ENCODE data around the gene ANAPC2. TPM values are rescaled to one million over a fixed set of nuclear protein-coding genes. Genes with fewer than 3 reads are reported as not detected.

The ANAPC2 gene
- total and polyA plus RNA-seq, 4 experiments from 2014 or later: 3.2 to 125 (median 60.8) TPM

DNA sequence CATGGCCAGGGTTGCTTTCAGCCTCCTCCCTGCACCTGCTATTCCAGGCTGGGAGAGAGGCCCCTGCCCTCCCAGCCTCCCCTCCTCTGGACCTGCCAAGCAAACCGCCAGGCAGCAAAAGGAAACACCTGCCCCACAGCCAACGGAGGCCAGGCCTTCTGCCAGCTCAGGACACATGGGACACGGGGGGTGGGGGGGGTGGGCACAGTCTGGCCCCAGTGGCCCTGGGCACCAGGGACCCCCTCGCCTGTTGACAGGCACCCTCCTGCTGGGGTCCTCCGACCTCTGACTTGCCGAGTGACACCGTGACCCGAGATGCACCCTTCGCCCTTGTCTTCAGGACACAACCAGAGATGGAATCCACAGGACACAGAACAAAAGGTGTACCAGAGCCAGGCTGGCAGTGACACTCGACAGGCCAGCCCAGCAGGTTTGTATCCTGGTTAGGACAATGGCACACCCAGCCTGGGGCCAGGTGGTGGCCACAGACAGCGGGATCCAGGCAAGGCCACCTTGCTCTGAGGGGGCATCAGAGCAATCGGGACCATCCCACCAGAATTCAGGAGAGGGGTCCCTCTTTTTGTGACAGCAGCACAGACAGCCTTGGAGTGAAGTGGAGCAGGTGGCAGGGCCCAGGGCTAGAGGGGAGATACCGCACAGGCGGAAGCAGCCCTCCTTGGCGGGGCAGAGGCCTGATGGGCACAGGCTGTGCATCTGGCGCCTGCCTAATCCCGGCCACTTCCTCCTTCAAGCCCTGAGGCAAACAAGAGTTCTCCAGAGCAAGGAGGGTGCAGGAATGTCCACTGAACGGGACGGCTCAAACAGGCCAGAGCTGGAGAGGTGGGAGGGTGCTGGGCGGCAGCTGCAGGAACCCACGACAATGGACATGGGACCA lies 15.2 kb downstream of the ANAPC2 start:
- CTCF ChIA-PET (ENCODE audit: partially characterized antibody): no interaction called here
- H3K27me3 ChIP-seq (ENCODE audit: insufficient read depth, low read length): peaks cover 23% of the 10 kb centered on the region
- no peaks in the 10 kb centered on the region for H3K9me3 Mint-ChIP-seq
- no peaks in the 10 kb centered on the region for H3K4me1 ChIP-seq (ENCODE audit: insufficient read depth, low read length)
- H3K27ac Mint-ChIP-seq: peak overlapping the region in 1 of 7 donors; percentile 64
- H3K27ac ChIP-seq (ENCODE audit: low read depth, low read length): no peak overlapping the region
- H3K4me1 Mint-ChIP-seq: peaks cover 2 to 13% (median 8%) of the 10 kb centered on the region in 4 donors
- peaks cover 4 to 10% of the 10 kb centered on the region in 2 donors for H3K36me3 Mint-ChIP-seq
- no peaks in the 10 kb centered on the region for H3K36me3 ChIP-seq (ENCODE audit: insufficient read depth, low read length)
- DNase-seq: no peak
- no peaks in the 10 kb centered on the region for H3K9me3 ChIP-seq (ENCODE audit: control insufficient read depth in 1 of 2, low read length in 2 of 2)
- intact Hi-C loops (cut with micrococcal nuclease): no loop called here
- H3K4me3 Mint-ChIP-seq: no peak overlapping the region
- no peak overlapping the region for H3K4me3 ChIP-seq (ENCODE audit: low read length in 2 of 2)
- POLR2A ChIA-PET (ENCODE audit: partially characterized antibody): interaction anchor here (2.5 kb wide), 1 partner anchor 16 kb away, joined by 8 read pairs; the partner anchor contains the start of genes ANAPC2 and SSNA1
- H3K27me3 Mint-ChIP-seq: peaks cover 7% of the 10 kb centered on the region in 2 donors

GRCh38 chr9:137171149-137171900 lies 17.0 kb downstream of the ANAPC2 start:
- peaks cover 0 to 4% of the 10 kb centered on the region in 2 donors for H3K36me3 Mint-ChIP-seq
- no peaks in the 10 kb centered on the region for H3K9me3 ChIP-seq (ENCODE audit: control insufficient read depth in 1 of 2, low read length in 2 of 2)
- no peak for DNase-seq
- no peak overlapping the region for H3K27ac ChIP-seq (ENCODE audit: low read depth, low read length)
- H3K27me3 Mint-ChIP-seq: peaks cover 12% of the 10 kb centered on the region in 2 donors
- intact Hi-C loops (cut with micrococcal nuclease): no loop called here
- no peaks in the 10 kb centered on the region for H3K9me3 Mint-ChIP-seq
- no peak overlapping the region for H3K27ac Mint-ChIP-seq
- peaks cover 31% of the 10 kb centered on the region for H3K27me3 ChIP-seq (ENCODE audit: insufficient read depth, low read length)
- no peak overlapping the region for H3K4me3 ChIP-seq (ENCODE audit: low read length in 2 of 2)
- ChIA-PET CTCF (ENCODE audit: partially characterized antibody) (no interaction called here), POLR2A (ENCODE audit: partially characterized antibody) (interaction anchor here (0.6 to 0.7 kb wide), 2 partner anchors 14 to 42 kb away, joined by 3 read pairs; no protein-coding TSS in a partner anchor)
- no peaks in the 10 kb centered on the region for H3K36me3 ChIP-seq (ENCODE audit: insufficient read depth, low read length)
- H3K4me1 ChIP-seq (ENCODE audit: insufficient read depth, low read length): no peaks in the 10 kb centered on the region
- H3K4me3 Mint-ChIP-seq: no peak overlapping the region
- peaks cover 0 to 10% (median 7%) of the 10 kb centered on the region in 4 donors for H3K4me1 Mint-ChIP-seq

DNA sequence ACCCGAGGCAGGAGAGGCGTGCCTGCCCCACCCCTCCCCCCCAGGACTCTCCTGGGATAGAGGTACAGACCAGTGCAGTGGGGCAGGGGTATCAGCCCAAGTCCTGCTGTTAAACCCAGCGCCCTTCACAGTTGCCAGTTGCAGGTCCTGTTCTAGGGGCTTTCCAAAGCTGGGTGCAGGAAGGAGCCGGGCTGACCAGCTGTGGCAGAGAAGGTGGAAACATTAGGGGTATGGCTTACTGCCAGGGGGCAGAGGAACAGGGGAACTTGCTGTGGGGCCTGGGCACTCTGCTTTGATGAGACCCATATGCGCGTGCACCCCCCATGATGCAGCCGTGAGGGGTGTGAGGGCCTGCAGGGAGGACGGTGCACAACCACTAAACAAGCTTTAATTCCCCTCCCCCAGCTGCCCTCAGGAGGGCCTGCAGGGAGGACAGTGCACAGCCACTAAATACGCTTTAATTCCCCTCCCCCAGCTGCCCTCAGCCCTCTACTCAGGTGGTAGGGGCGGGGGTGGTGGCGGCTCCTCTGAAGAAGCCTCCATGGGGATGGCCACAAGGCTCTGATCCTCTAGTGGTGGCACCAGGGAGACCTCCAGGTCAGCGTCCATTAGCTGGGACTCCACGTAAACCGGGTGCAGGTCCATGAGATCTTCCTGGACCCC lies 17.7 kb downstream of the ANAPC2 start:
- H3K36me3 Mint-ChIP-seq: no peaks in the 10 kb centered on the region
- no peak overlapping the region for H3K27ac ChIP-seq (ENCODE audit: low read depth, low read length)
- peaks cover 12 to 13% of the 10 kb centered on the region in 2 donors for H3K27me3 Mint-ChIP-seq
- peaks cover 0 to 6% (median 3%) of the 10 kb centered on the region in 4 donors for H3K4me1 Mint-ChIP-seq
- no peak overlapping the region for H3K4me3 Mint-ChIP-seq
- no peaks in the 10 kb centered on the region for H3K4me1 ChIP-seq (ENCODE audit: insufficient read depth, low read length)
- no peak for DNase-seq
- ChIA-PET CTCF (ENCODE audit: partially characterized antibody) (no interaction called here), POLR2A (ENCODE audit: partially characterized antibody) (interaction anchor here (0.6 kb wide), 1 partner anchor 14 kb away, joined by 3 read pairs; no protein-coding TSS in a partner anchor)
- peaks cover 33% of the 10 kb centered on the region for H3K27me3 ChIP-seq (ENCODE audit: insufficient read depth, low read length)
- intact Hi-C loops (cut with micrococcal nuclease): no loop called here
- no peaks in the 10 kb centered on the region for H3K9me3 ChIP-seq (ENCODE audit: control insufficient read depth in 1 of 2, low read length in 2 of 2)
- no peak overlapping the region for H3K27ac Mint-ChIP-seq
- no peaks in the 10 kb centered on the region for H3K9me3 Mint-ChIP-seq
- no peak overlapping the region for H3K4me3 ChIP-seq (ENCODE audit: low read length in 2 of 2)
- no peaks in the 10 kb centered on the region for H3K36me3 ChIP-seq (ENCODE audit: insufficient read depth, low read length)

DNA sequence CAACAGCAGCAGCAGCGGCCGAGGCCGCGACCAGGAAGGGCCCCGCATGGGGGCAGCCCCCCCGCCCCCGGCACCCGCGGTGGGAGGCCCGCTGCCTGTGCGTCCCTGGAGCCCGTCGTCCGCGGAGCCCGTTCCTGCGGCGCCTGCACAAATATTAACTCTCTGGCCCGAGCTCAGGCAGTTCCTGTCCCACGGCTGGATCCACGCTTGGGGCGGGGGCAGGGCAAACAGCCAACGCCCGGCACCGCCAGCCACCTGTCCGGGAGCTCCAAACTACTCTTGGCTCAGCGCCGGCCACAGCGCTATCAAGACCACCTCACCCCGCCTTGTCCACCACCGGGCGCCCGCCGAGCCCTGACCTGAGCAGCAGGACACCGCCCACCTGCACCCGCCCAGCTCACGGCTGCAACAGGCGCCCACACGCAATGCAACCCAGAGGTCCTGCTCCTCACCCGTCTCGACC lies 18.4 kb downstream of the ANAPC2 start, which contains the start of gene LRRC26:
Gene LRRC26 (minus strand): TSS at position 156 of the 463 bp plus-strand sequence. CDS start 108 bp downstream, at position 48.
- no peak within 1 kb of the TSS for H3K27ac Mint-ChIP-seq
- H3K27me3 ChIP-seq (ENCODE audit: insufficient read depth, low read length): peaks cover 33% of the 10 kb centered on the region

GRCh38 chr9:137168904-137169856 lies 19.2 kb downstream of the ANAPC2 start:
- peak overlapping the region in 1 of 2 donors; percentile 14 for H3K4me3 ChIP-seq (ENCODE audit: low read length in 2 of 2)
- intact Hi-C loops (cut with micrococcal nuclease): no loop called here

More for the DNA sequence above, 18.4 kb downstream of the ANAPC2 start, which contains the start of gene LRRC26:
- POLR2A ChIA-PET (ENCODE audit: partially characterized antibody): no interaction called here
- no peaks in the 10 kb centered on the region for H3K9me3 Mint-ChIP-seq
- intact Hi-C loops (cut with micrococcal nuclease): no loop called here
- Histone ChIP-seq H3K36me3 (ENCODE audit: insufficient read depth, low read length) (no peaks in the 10 kb centered on the region), H3K27ac (ENCODE audit: low read depth, low read length) (no peak within 1 kb of the TSS), H3K4me3 (ENCODE audit: low read length in 2 of 2) (peak within 1 kb of the TSS in 1 of 2 donors; percentile 14), H3K4me1 (ENCODE audit: insufficient read depth, low read length) (no peaks in the 10 kb centered on the region), H3K9me3 (ENCODE audit: control insufficient read depth in 1 of 2, low read length in 2 of 2) (no peaks in the 10 kb centered on the region)
- no peaks in the 10 kb centered on the region for H3K36me3 Mint-ChIP-seq
- H3K4me3 Mint-ChIP-seq: peak within 1 kb of the TSS in 6 of 8 donors; percentile 43 to 79 (median 62)
- DNase-seq: no peak
- peaks cover 12 to 15% of the 10 kb centered on the region in 2 donors for H3K27me3 Mint-ChIP-seq
- CTCF ChIA-PET (ENCODE audit: partially characterized antibody): no interaction called here
- peaks cover 0 to 6% (median 3%) of the 10 kb centered on the region in 4 donors for H3K4me1 Mint-ChIP-seq

DNA sequence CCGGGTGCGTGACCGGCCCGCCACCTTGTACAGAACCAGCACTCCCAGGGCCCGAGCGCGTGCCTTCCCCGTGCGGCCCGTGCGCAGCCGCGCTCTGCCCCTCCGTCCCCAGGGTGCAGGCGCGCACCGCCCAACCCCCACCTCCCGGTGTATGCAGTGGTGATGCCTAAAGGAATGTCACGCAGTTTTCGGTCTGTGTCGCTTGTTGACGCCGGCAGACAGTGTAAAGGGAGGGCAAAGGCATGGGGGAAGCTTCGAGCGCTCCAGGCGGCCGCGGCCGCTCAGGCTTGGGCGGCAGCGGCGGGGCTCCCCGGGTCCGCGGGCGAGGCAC lies 19.8 kb downstream of the ANAPC2 start:
- peaks cover 16 to 17% of the 10 kb centered on the region in 2 donors for H3K27me3 Mint-ChIP-seq
- peak overlapping the region in 4 of 8 donors; percentile 8 to 57 (median 56) for H3K4me3 Mint-ChIP-seq
- no peak overlapping the region for H3K27ac ChIP-seq (ENCODE audit: low read depth, low read length)
- no peaks in the 10 kb centered on the region for H3K36me3 ChIP-seq (ENCODE audit: insufficient read depth, low read length)
- no peak for DNase-seq
- ChIA-PET CTCF (ENCODE audit: partially characterized antibody) (no interaction called here), POLR2A (ENCODE audit: partially characterized antibody) (interaction anchor here (1.2 kb wide), 1 partner anchor 32 kb away, joined by 3 read pairs; the partner anchor contains the start of gene TPRN)
- H3K9me3 ChIP-seq (ENCODE audit: control insufficient read depth in 1 of 2, low read length in 2 of 2): no peaks in the 10 kb centered on the region
- H3K9me3 Mint-ChIP-seq: no peaks in the 10 kb centered on the region
- H3K27ac Mint-ChIP-seq: no peak overlapping the region
- H3K4me1 Mint-ChIP-seq: peaks cover 0 to 5% (median 3%) of the 10 kb centered on the region in 4 donors
- H3K4me3 ChIP-seq (ENCODE audit: low read length in 2 of 2): no peak overlapping the region
- H3K27me3 ChIP-seq (ENCODE audit: insufficient read depth, low read length): peaks cover 33% of the 10 kb centered on the region
- H3K36me3 Mint-ChIP-seq: no peaks in the 10 kb centered on the region
- intact Hi-C loops (cut with micrococcal nuclease): no loop called here
- no peaks in the 10 kb centered on the region for H3K4me1 ChIP-seq (ENCODE audit: insufficient read depth, low read length)

More at GRCh38 chr9:137168904-137169856, 19.2 kb downstream of the ANAPC2 start:
- no peak for DNase-seq
- peaks cover 14 to 16% of the 10 kb centered on the region in 2 donors for H3K27me3 Mint-ChIP-seq
- no peaks in the 10 kb centered on the region for H3K9me3 Mint-ChIP-seq
- POLR2A ChIA-PET (ENCODE audit: partially characterized antibody): no interaction called here
- H3K4me3 Mint-ChIP-seq: peak overlapping the region in 6 of 8 donors; percentile 43 to 79 (median 62)
- Histone ChIP-seq H3K27me3 (ENCODE audit: insufficient read depth, low read length) (peaks cover 33% of the 10 kb centered on the region), H3K4me1 (ENCODE audit: insufficient read depth, low read length) (no peaks in the 10 kb centered on the region), H3K27ac (ENCODE audit: low read depth, low read length) (no peak overlapping the region), H3K9me3 (ENCODE audit: control insufficient read depth in 1 of 2, low read length in 2 of 2) (no peaks in the 10 kb centered on the region), H3K36me3 (ENCODE audit: insufficient read depth, low read length) (no peaks in the 10 kb centered on the region)
- H3K36me3 Mint-ChIP-seq: no peaks in the 10 kb centered on the region
- peaks cover 0 to 6% (median 3%) of the 10 kb centered on the region in 4 donors for H3K4me1 Mint-ChIP-seq
- H3K27ac Mint-ChIP-seq: no peak overlapping the region
- CTCF ChIA-PET (ENCODE audit: partially characterized antibody): no interaction called here
